ENCODE data around the gene TSR3.

The TSR3 gene

DNA sequence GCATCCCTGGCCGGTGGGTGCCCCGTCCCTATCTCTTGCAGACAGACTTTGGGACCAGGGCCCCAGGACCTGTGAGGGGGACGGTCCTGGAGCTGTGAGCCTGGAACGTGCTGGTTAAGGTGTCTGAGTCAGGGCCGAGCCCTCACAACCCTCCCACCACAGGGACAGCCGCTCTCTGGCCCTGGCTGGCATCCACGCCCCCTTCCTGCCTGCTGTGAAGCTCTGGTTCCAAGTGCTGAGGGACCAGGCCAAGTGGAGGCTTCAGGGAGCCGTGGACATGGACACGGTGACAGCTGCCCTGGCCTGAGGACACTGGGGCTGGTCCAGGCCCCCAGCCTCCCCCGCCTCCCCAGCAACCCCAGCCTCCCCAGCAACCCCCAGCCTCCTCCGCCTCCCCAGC is 6.6 kb downstream of the TSR3 start:
- ATAC-seq (ENCODE audit: insufficient read depth, low read depth) (no peak), DNase-seq (no peak)
- Histone ChIP-seq H3K4me2 (ENCODE audit: insufficient read depth, low read length) (no peak overlapping the region), H3K9ac (ENCODE audit: low read depth, low read length) (no peak overlapping the region), H3K36me3 (ENCODE audit: insufficient read depth, low read length) (peaks cover 23% of the 10 kb centered on the region), H3K79me2 (ENCODE audit: insufficient read depth, low read length) (peaks cover 6% of the 10 kb centered on the region), H4K20me1 (ENCODE audit: insufficient read depth, low read length) (peaks cover 35% of the 10 kb centered on the region), H3K27me3 (ENCODE audit: insufficient read depth, low read length, poor library complexity) (no peaks in the 10 kb centered on the region), H3K4me1 (ENCODE audit: insufficient read depth, low read length) (peaks cover 40% of the 10 kb centered on the region), H2AFZ (ENCODE audit: low read depth, low read length) (no peak overlapping the region), H3K4me3 (ENCODE audit: low read depth in 1 of 2, low read length in 2 of 2) (no peak overlapping the region), H3K27ac (ENCODE audit: low read length) (no peak overlapping the region), H3K9me3 (ENCODE audit: insufficient read depth, low read length, severe bottlenecking) (no peaks in the 10 kb centered on the region)
- TF ChIP-seq, protein P1, sequence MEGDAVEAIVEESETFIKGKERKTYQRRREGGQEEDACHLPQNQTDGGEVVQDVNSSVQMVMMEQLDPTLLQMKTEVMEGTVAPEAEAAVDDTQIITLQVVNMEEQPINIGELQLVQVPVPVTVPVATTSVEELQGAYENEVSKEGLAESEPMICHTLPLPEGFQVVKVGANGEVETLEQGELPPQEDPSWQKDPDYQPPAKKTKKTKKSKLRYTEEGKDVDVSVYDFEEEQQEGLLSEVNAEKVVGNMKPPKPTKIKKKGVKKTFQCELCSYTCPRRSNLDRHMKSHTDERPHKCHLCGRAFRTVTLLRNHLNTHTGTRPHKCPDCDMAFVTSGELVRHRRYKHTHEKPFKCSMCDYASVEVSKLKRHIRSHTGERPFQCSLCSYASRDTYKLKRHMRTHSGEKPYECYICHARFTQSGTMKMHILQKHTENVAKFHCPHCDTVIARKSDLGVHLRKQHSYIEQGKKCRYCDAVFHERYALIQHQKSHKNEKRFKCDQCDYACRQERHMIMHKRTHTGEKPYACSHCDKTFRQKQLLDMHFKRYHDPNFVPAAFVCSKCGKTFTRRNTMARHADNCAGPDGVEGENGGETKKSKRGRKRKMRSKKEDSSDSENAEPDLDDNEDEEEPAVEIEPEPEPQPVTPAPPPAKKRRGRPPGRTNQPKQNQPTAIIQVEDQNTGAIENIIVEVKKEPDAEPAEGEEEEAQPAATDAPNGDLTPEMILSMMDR (IDR thresholded peaks at IDR 0.05; ENCODE audit: borderline replicate concordance, extremely low read depth, low read length, poor library complexity, severe bottlenecking), result no peak
- no peak for TF ChIP-seq EZH2 (IDR thresholded peaks at IDR 0.05; ENCODE audit: borderline replicate concordance, low read depth, low read length, severe bottlenecking)

DNA sequence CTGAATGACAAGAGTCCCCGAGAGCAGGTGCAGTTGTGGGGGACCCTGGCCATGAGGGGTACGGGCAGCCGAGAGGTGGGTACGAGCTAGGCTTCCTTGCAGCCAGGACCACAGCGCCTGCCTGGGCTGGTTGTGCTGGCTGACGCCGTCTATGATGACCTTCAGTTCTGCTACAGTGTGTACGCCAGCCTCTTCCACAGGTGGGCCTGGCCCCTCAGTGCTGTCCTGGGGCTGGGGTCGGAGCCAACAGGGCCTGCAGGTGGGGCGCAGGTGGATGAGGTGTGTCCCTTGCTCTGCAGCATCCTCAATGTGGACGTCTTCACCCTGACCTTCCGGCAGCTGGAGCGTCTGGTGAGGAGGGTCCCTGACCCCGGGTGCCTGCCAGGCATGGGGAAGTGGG is 7.2 kb downstream of the TSR3 start:
- Histone ChIP-seq H2AFZ (ENCODE audit: low read depth, low read length) (no peak overlapping the region), H3K79me2 (ENCODE audit: insufficient read depth, low read length) (peaks cover under 1% of the 10 kb centered on the region; the same call in 1 of the 2 replicates), H3K9me3 (ENCODE audit: insufficient read depth, low read length, severe bottlenecking) (no peaks in the 10 kb centered on the region), H4K20me1 (ENCODE audit: insufficient read depth, low read length) (peaks cover 32% of the 10 kb centered on the region), H3K4me1 (ENCODE audit: insufficient read depth, low read length) (peaks cover 34% of the 10 kb centered on the region), H3K4me3 (ENCODE audit: low read depth in 1 of 2, low read length in 2 of 2) (no peak overlapping the region), H3K4me2 (ENCODE audit: insufficient read depth, low read length) (no peak overlapping the region), H3K9ac (ENCODE audit: low read depth, low read length) (no peak overlapping the region), H3K36me3 (ENCODE audit: insufficient read depth, low read length) (peaks cover 17% of the 10 kb centered on the region), H3K27ac (ENCODE audit: low read length) (no peak overlapping the region), H3K27me3 (ENCODE audit: insufficient read depth, low read length, poor library complexity) (no peaks in the 10 kb centered on the region)
- TF ChIP-seq, protein P1 (IDR thresholded peaks at IDR 0.05; ENCODE audit: borderline replicate concordance, extremely low read depth, low read length, poor library complexity, severe bottlenecking), result no peak
- TF ChIP-seq EZH2 (IDR thresholded peaks at IDR 0.05; ENCODE audit: borderline replicate concordance, low read depth, low read length, severe bottlenecking), result no peak
- DNase-seq (no peak), ATAC-seq (ENCODE audit: insufficient read depth, low read depth) (no peak)

DNA sequence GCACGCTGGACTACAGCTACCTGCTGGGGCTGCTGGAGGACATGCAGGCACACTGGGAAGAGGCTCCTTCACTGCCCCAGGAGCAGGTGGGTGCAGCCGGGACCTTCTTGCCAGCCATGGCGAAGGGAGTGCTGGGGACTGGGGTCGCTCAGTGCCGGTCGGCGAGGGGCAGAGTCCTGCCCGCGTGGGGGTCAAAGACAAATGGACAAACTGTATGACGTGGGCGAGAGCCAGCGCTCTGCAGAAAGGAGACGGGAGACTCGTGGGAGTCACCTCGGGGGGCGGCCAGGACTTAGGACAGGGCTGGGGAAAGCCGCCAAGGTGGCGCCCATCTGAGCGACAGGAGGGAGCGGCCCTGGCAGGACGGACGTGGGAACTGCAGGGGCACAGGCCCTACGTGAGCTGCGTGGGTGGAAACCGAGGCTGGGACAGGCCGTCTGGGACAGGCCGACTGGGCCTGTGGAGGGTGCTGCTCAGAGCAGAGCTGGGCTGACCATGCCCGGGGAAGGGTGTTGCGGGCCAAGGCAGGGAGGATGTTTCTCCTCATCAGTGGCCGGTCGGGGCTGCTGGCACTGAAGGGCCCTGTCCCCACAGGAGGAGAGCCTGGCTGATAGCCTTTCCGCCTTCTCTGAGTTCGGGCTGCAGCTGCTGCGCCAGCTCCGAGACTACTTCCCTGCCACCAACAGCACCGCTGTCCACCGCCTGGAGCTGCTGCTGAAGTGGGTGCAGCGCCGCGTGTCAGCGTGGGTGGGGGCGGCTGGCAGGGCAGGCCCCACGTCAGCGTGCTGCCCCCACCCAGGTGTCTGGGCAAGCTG is 8.0 kb downstream of the TSR3 start:
- H3K36me3 ChIP-seq (ENCODE audit: insufficient read depth, low read length), result peaks cover 9% of the 10 kb centered on the region
- peak overlapping the region; percentile 34; the same call in 1 of the 2 replicates for H3K27ac ChIP-seq (ENCODE audit: low read length)
- no peaks in the 10 kb centered on the region for H3K27me3 ChIP-seq (ENCODE audit: insufficient read depth, low read length, poor library complexity)
- H3K4me2 ChIP-seq (ENCODE audit: insufficient read depth, low read length), result peak overlapping the region; percentile 79
- peak overlapping the region in 1 of 2 experiments; percentile 52; a peak in 2 of 4 replicates for H3K4me3 ChIP-seq (ENCODE audit: low read depth in 1 of 2, low read length in 2 of 2)
- ATAC-seq (ENCODE audit: insufficient read depth, low read depth) (no peak), DNase-seq (no peak)
- peak overlapping the region; percentile 31; the same call in 1 of the 2 replicates for H3K9ac ChIP-seq (ENCODE audit: low read depth, low read length)
- no peaks in the 10 kb centered on the region for H3K9me3 ChIP-seq (ENCODE audit: insufficient read depth, low read length, severe bottlenecking)
- TF ChIP-seq, protein P1 (IDR thresholded peaks at IDR 0.05; ENCODE audit: borderline replicate concordance, extremely low read depth, low read length, poor library complexity, severe bottlenecking), result no peak
- no peak for TF ChIP-seq EZH2 (IDR thresholded peaks at IDR 0.05; ENCODE audit: borderline replicate concordance, low read depth, low read length, severe bottlenecking)
- no peak overlapping the region for H2AFZ ChIP-seq (ENCODE audit: low read depth, low read length)
- H3K79me2 ChIP-seq (ENCODE audit: insufficient read depth, low read length), result no peaks in the 10 kb centered on the region
- H4K20me1 ChIP-seq (ENCODE audit: insufficient read depth, low read length), result peaks cover 28% of the 10 kb centered on the region
- H3K4me1 ChIP-seq (ENCODE audit: insufficient read depth, low read length), result peaks cover 32% of the 10 kb centered on the region

All from DND-41 (cell line).